ENCODE measurements around the gene CALM3. TPM values are rescaled to one million over a fixed set of nuclear protein-coding genes. Genes with fewer than 3 reads are reported as not detected.

The CALM3 gene
- total RNA-seq, 1 donor from 2014 or later = 373 TPM

- TF ChIP-seq EZH2phosphoT487 (IDR thresholded peaks at IDR 0.05) (no peak), EZH2 (IDR thresholded peaks at IDR 0.05) (no peak), CTCF (IDR thresholded peaks at IDR 0.05) (no peak)
- Histone ChIP-seq H3K4me2 (peak overlapping the region; percentile 89), H3K27ac (no peak overlapping the region), H2AFZ (replicated peaks) (no peak overlapping the region), H3K79me2 (ENCODE audit: low read depth) (peaks cover 55% of the 10 kb centered on the region), H3K9me3 (ENCODE audit: low read depth) (no peaks in the 10 kb centered on the region), H4K20me1 (ENCODE audit: low read depth) (peaks cover 51% of the 10 kb centered on the region), H3K4me3 (peak overlapping the region; percentile 100), H3K27me3 (no peaks in the 10 kb centered on the region), H3F3A (ENCODE audit: low read depth) (peaks cover 15% of the 10 kb centered on the region), H3K36me3 (no peaks in the 10 kb centered on the region), H3K4me1 (peaks cover 27% of the 10 kb centered on the region), H3K9ac (peak overlapping the region; percentile 94)
- H3K36me3 Mint-ChIP-seq = peaks cover 18% of the 10 kb centered on the region
- H3K27ac Mint-ChIP-seq = no peak overlapping the region
- H3K9me3 Mint-ChIP-seq = peaks cover 13% of the 10 kb centered on the region
- H3K4me3 Mint-ChIP-seq = peak overlapping the region; percentile 98
- H3K27me3 Mint-ChIP-seq (ENCODE audit: insufficient read depth, low read depth) = peaks cover 8% of the 10 kb centered on the region
- no peak for DNase-seq (ENCODE audit: low spot score)
- H3K4me1 Mint-ChIP-seq = peaks cover 18% of the 10 kb centered on the region
Observed at GRCh38 chr19:46603195-46603637, 2.1 kb downstream of the CALM3 start.

GRCh38 chr19:46603752-46604231 lies 2.7 kb downstream of the CALM3 start:
- no peaks in the 10 kb centered on the region for H3K9me3 ChIP-seq (ENCODE audit: low read depth)
- peaks cover 55% of the 10 kb centered on the region for H3K79me2 ChIP-seq (ENCODE audit: low read depth)
- Mint-ChIP-seq H3K27me3 (ENCODE audit: insufficient read depth, low read depth) (peaks cover 10% of the 10 kb centered on the region), H3K4me3 (peak overlapping the region; percentile 98), H3K36me3 (peaks cover 16% of the 10 kb centered on the region), H3K4me1 (peaks cover 18% of the 10 kb centered on the region), H3K9me3 (peaks cover 8% of the 10 kb centered on the region), H3K27ac (no peak overlapping the region)
- H4K20me1 ChIP-seq (ENCODE audit: low read depth) = peaks cover 51% of the 10 kb centered on the region
- H3K4me2 ChIP-seq = peak overlapping the region; percentile 89
- no peaks in the 10 kb centered on the region for H3K27me3 ChIP-seq
- H2AFZ ChIP-seq (replicated peaks) = no peak overlapping the region
- TF ChIP-seq CTCF (IDR thresholded peaks at IDR 0.05) (no peak), EZH2 (IDR thresholded peaks at IDR 0.05) (no peak), EZH2phosphoT487 (IDR thresholded peaks at IDR 0.05) (no peak)
- no peak overlapping the region for H3K4me3 ChIP-seq
- H3K9ac ChIP-seq = no peak overlapping the region
- DNase-seq (ENCODE audit: low spot score) = no peak
- H3K27ac ChIP-seq = no peak overlapping the region
- peaks cover 27% of the 10 kb centered on the region for H3K4me1 ChIP-seq
- no peaks in the 10 kb centered on the region for H3K36me3 ChIP-seq
- H3F3A ChIP-seq (ENCODE audit: low read depth) = peaks cover 15% of the 10 kb centered on the region

- Histone ChIP-seq H3K4me3 (no peak overlapping the region), H3F3A (ENCODE audit: low read depth) (peaks cover 10% of the 10 kb centered on the region), H3K4me1 (peaks cover 27% of the 10 kb centered on the region), H3K79me2 (ENCODE audit: low read depth) (peaks cover 55% of the 10 kb centered on the region), H4K20me1 (ENCODE audit: low read depth) (peaks cover 55% of the 10 kb centered on the region), H3K27ac (no peak overlapping the region), H3K9me3 (ENCODE audit: low read depth) (no peaks in the 10 kb centered on the region), H3K36me3 (no peaks in the 10 kb centered on the region), H3K4me2 (peak overlapping the region; percentile 89), H3K27me3 (no peaks in the 10 kb centered on the region), H3K9ac (no peak overlapping the region), H2AFZ (replicated peaks) (no peak overlapping the region)
- Mint-ChIP-seq H3K4me3 (no peak overlapping the region), H3K27me3 (ENCODE audit: insufficient read depth, low read depth) (peaks cover 9% of the 10 kb centered on the region), H3K9me3 (peaks cover 2% of the 10 kb centered on the region), H3K4me1 (peaks cover 18% of the 10 kb centered on the region), H3K36me3 (peaks cover 25% of the 10 kb centered on the region), H3K27ac (no peak overlapping the region)
- no peak for DNase-seq (ENCODE audit: low spot score)
- TF ChIP-seq EZH2phosphoT487 (IDR thresholded peaks at IDR 0.05) (no peak), CTCF (IDR thresholded peaks at IDR 0.05) (peak; percentile 11)
Observed at GRCh38 chr19:46604781-46605355, 3.7 kb downstream of the CALM3 start.
